GM12878 (cell line): ENCODE measurements around the gene NCBP3. TPM values are rescaled to one million over a fixed set of nuclear protein-coding genes. Genes with fewer than 3 reads are reported as not detected.

Source experiments
- ATAC-seq: fragments of 200-7000 bp; cut with Tn5 transposase; 3 replicates; pipeline ENCODE4 v1.9.1; 2020; ENCODE audit warnings: mild to moderate bottlenecking, moderate library complexity
- BruUV-seq: library from RNA; stranded (reverse); fragments of 400-500 nt; replicated peaks from 2 replicates; lab custom pipeline; 2021; lab: Mats Ljungman, UMichigan
- CTCF ChIA-PET: fragments of 300-600 bp; sonication (Branson Sonifier 250); formaldehyde crosslinking; extraction: SDS; loops from one replicate; lab custom pipeline; 2021; ENCODE audit warnings: inconsistent platforms; lab: Yijun Ruan, JAX
- POLR2A ChIA-PET: fragments of 350-600 bp; formaldehyde crosslinking; extraction: SDS; loops from one replicate; lab custom pipeline; 2021; ENCODE audit warnings: inconsistent platforms; lab: Charles Lee
- RAD21 ChIA-PET: fragments of 300-600 bp; sonication (Branson Sonifier 250); formaldehyde crosslinking; loops from one replicate; lab custom pipeline; 2023; ENCODE audit warnings: antibody characterized with exemption; ENCODE audit not compliant: unreplicated experiment; lab: Charles Lee
- SMC1A ChIA-PET: fragments of 300-600 bp; sonication (Branson Sonifier 250); formaldehyde crosslinking; loops from one replicate; lab custom pipeline; 2023; ENCODE audit not compliant: unreplicated experiment, uncharacterized antibody; lab: Charles Lee
- DNase-seq: peaks from one replicate; pipeline ENCODE4 v3.0.0-alpha.2; 2011; ENCODE audit warnings: low read depth, low spot score
- FAIRE-seq: peaks from 3 replicates; lab custom pipeline; 2011; peaks lifted over from hg19 to GRCh38; lab: Jason Lieb, UNC
- H2AFZ ChIP-seq: 2 replicates; pipeline ENCODE4 v1.6.0; 2011; ENCODE audit warnings: low read depth, low read length, control low read depth; ENCODE audit not compliant: control insufficient read depth
- H3K27ac ChIP-seq: 2 replicates; pipeline ENCODE4 v1.5.1; 2011; ENCODE audit warnings: control low read depth; ENCODE audit not compliant: control insufficient read depth, insufficient read depth
- H3K27me3 ChIP-seq, 2 experiments: replicated peaks in 1 of 2; 2 replicates each; pipeline versions ENCODE4 v1.6.0 to v1.6.1; 2011; ENCODE audit warnings: low read length in 1 of 2; ENCODE audit not compliant: control insufficient read depth in 2 of 2, insufficient read depth in 2 of 2
- H3K36me3 ChIP-seq, 2 experiments: 2 replicates each; pipeline ENCODE4 v1.5.1; 2011; ENCODE audit warnings: low read length in 1 of 2; ENCODE audit not compliant: control insufficient read depth in 2 of 2, insufficient read depth in 2 of 2
- H3K4me1 ChIP-seq: 2 replicates; pipeline ENCODE4 v1.6.1; 2011; ENCODE audit warnings: mild to moderate bottlenecking, low read length, moderate library complexity, mixed read lengths; ENCODE audit not compliant: control insufficient read depth, insufficient read depth
- H3K4me2 ChIP-seq: 2 replicates; pipeline ENCODE4 v1.6.0; 2011; ENCODE audit warnings: control low read depth; ENCODE audit not compliant: control insufficient read depth, insufficient read depth
- H3K4me3 ChIP-seq: fragments of 200-600 bp; sonication (generic); 2 replicates; pipeline ENCODE4 v1.5.1; 2016
- H3K79me2 ChIP-seq: 2 replicates; pipeline ENCODE4 v1.6.0; 2011; ENCODE audit warnings: low read length; ENCODE audit not compliant: control insufficient read depth, insufficient read depth
- H3K9ac ChIP-seq: 2 replicates; pipeline ENCODE4 v1.8.0; 2011; ENCODE audit warnings: low read length, control low read depth, mixed read lengths; ENCODE audit not compliant: control insufficient read depth, insufficient read depth
- H3K9me3 ChIP-seq: replicated peaks from 3 replicates; pipeline ENCODE4 v1.5.1; 2011; ENCODE audit warnings: mild to moderate bottlenecking, low read length; ENCODE audit not compliant: control insufficient read depth, insufficient read depth
- H4K20me1 ChIP-seq: 2 replicates; pipeline ENCODE4 v1.6.0; 2011; ENCODE audit not compliant: control insufficient read depth, insufficient read depth
- DPF2 ChIP-seq: fragments of 450-650 bp; IDR thresholded peaks from 2 replicates; pipeline ENCODE4 v1.6.1; 2017; ENCODE audit warnings: mild to moderate bottlenecking
- GATAD2B ChIP-seq: fragments of 450-650 bp; conservative IDR thresholded peaks from 2 replicates; pipeline ENCODE4 v1.6.1; 2017; ENCODE audit warnings: low read depth, mild to moderate bottlenecking, moderate library complexity
- KDM1A ChIP-seq: fragments of 200-600 bp; sonication (generic); IDR thresholded peaks from 2 replicates; pipeline ENCODE4 v1.6.1; 2016; ENCODE audit warnings: borderline replicate concordance
- MTA3 ChIP-seq: IDR thresholded peaks from 2 replicates; pipeline ENCODE4 v1.6.1; 2012; ENCODE audit warnings: low read length, inconsistent platforms, borderline replicate concordance
- NR2C1 ChIP-seq: fragments of 450-650 bp; IDR thresholded peaks from 2 replicates; pipeline ENCODE4 v1.6.1; 2017; ENCODE audit warnings: antibody characterized with exemption, mild to moderate bottlenecking, moderate library complexity
- TAF1 ChIP-seq: IDR thresholded peaks from 2 replicates; pipeline ENCODE4 v1.6.1; 2011; ENCODE audit warnings: mild to moderate bottlenecking, low read depth, low read length, borderline replicate concordance
- ZBED1 ChIP-seq: IDR thresholded peaks from 2 replicates; pipeline ENCODE4 v1.6.1; 2016; ENCODE audit warnings: borderline replicate concordance
- ZNF384 ChIP-seq: IDR thresholded peaks from 2 replicates; pipeline ENCODE4 v1.6.1; 2012; ENCODE audit warnings: low read depth, mild to moderate bottlenecking, low read length, improper control_type of control experiment, borderline replicate concordance
- WGBS: methylation state at CpG from one replicate; pipeline ENCODE4 v1.1.6; 2016; ENCODE audit warnings: low lambda C conversion rate; ENCODE audit not compliant: insufficient replicate concordance, insufficient coverage; ENCODE audit errors: missing lambda C conversion rate; 5-methylcytosine and 5-hydroxymethylcytosine counted together
- in situ Hi-C: fragments of 300-500 bp; cut with MboI; formaldehyde crosslinking; loops from 9 replicates; pipeline ENCODE4 v1.14.3; 2018; ENCODE audit warnings: mixed read lengths
- intact Hi-C: fragments of 100-400 bp; cut with micrococcal nuclease; formaldehyde crosslinking; loops from one replicate; pipeline ENCODE4 v1.14.2; 2022; ENCODE audit not compliant: unreplicated experiment
- polyA plus RNA-seq, 11 experiments: library from polyadenylated mRNA; depleted of rRNA in 4 of 11; unstranded in 6 of 11; stranded (reverse) in 5 of 11; fragments of >200 nt; fragmentation: Nextera tagmentation in 4 of 11; fragmentation: Illumina TruSeq in 1 of 11; extraction: Ambion mirVana in 4 of 11; extraction: Trizol in 1 of 11; gene quantifications; 1 replicate in 1 of 11; 2 replicates in 10 of 11; pipeline versions ENCODE4 v1.2.1 to v1.2.3, GENCODE V29; 2011 to 2016; ENCODE audit warnings: inconsistent platforms in 2 of 11, missing spikeins in 2 of 11, low read depth in 1 of 11
- total RNA-seq, 4 experiments: library from RNA; depleted of rRNA in 3 of 4; stranded (reverse); fragments of >200 nt in 3 of 4; fragmentation: Illumina TruSeq in 1 of 4; extraction: Trizol in 1 of 4; gene quantifications; 2 replicates each; pipeline versions ENCODE4 v1.2.1 to v1.2.3, GENCODE V29; 2013 to 2021
- TF ChIP-seq, protein P1 (sequence below): fragments of 450-650 bp; IDR thresholded peaks from 2 replicates; pipeline ENCODE4 v1.6.1; 2017; ENCODE audit warnings: mild to moderate bottlenecking, moderate library complexity
- TF ChIP-seq, protein P2 (sequence below): fragments of 450-650 bp; formaldehyde crosslinking; IDR thresholded peaks from 2 replicates; pipeline ENCODE4 v1.5.0; 2022; ENCODE audit warnings: mild to moderate bottlenecking, missing genetic modification characterization

The NCBP3 gene
- total and polyA plus RNA-seq, 10 of the 15 experiments (the other 5 are each of a cell fraction or from before 2014, with no cell fraction given): 5.2 to 32.0 (median 23.2) TPM

DNA sequence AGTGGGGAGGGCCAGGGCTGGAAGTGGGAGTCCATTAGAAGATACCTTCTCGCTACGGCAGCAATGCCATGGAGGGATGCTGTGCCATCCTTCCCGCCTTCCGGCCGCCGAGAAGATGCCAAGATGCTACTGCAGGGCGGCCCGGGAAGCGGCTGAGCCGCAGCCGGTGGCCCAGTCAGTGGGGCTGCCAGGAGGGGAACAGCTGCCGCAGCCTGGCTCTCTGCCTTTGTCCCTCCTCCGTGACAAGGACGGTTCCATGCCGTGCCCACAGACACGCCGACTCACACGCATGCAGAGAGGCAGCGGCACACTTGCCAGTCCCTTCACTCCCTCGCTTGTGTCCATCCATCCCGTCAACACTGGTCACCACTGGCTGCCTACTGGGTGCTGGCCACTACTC, 20.2 kb upstream of the NCBP3 start (continued):
- TF ChIP-seq, protein P1, sequence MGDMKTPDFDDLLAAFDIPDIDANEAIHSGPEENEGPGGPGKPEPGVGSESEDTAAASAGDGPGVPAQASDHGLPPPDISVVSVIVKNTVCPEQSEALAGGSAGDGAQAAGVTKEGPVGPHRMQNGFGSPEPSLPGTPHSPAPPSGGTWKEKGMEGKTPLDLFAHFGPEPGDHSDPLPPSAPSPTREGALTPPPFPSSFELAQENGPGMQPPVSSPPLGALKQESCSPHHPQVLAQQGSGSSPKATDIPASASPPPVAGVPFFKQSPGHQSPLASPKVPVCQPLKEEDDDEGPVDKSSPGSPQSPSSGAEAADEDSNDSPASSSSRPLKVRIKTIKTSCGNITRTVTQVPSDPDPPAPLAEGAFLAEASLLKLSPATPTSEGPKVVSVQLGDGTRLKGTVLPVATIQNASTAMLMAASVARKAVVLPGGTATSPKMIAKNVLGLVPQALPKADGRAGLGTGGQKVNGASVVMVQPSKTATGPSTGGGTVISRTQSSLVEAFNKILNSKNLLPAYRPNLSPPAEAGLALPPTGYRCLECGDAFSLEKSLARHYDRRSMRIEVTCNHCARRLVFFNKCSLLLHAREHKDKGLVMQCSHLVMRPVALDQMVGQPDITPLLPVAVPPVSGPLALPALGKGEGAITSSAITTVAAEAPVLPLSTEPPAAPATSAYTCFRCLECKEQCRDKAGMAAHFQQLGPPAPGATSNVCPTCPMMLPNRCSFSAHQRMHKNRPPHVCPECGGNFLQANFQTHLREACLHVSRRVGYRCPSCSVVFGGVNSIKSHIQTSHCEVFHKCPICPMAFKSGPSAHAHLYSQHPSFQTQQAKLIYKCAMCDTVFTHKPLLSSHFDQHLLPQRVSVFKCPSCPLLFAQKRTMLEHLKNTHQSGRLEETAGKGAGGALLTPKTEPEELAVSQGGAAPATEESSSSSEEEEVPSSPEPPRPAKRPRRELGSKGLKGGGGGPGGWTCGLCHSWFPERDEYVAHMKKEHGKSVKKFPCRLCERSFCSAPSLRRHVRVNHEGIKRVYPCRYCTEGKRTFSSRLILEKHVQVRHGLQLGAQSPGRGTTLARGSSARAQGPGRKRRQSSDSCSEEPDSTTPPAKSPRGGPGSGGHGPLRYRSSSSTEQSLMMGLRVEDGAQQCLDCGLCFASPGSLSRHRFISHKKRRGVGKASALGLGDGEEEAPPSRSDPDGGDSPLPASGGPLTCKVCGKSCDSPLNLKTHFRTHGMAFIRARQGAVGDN: no peak
- no peak for TF ChIP-seq KDM1A
- TF ChIP-seq NR2C1: no peak
- TF ChIP-seq ZBED1: no peak
- TF ChIP-seq GATAD2B: no peak

DNA sequence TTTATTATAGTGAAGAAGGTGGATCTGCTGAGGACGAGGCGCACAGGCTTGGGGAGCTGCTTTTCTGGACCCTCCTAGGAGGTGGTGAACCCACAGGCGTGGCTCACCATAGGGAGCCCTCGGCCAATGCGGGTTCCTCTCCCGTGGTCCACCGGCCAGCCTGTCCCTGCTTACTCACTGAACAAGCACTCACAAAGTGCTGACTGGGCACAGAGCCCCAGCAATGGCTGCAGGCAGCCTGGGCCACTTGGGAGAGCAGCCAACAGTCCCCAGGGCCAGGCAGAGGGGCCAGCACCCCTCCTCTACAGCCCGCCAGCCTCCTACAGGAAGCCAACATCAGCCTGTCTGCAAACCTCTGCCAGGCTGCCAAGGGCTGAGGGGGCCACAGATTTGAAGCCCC, 19.1 kb upstream of the NCBP3 start:
- FAIRE-seq (no peak), ATAC-seq (no peak), DNase-seq (no peak)
- H4K20me1 ChIP-seq: no peaks in the 10 kb centered on the region
- H3K9ac ChIP-seq: no peak overlapping the region
- no peak overlapping the region for H3K27ac ChIP-seq
- H3K79me2 ChIP-seq: no peaks in the 10 kb centered on the region
- H3K27me3 ChIP-seq: no peaks in the 10 kb centered on the region
- no TSS peak for BruUV-seq
- ChIA-PET RAD21 (interaction anchor here (1.0 to 2.9 kb wide), 3 partner anchors 40 to 137 kb away, joined by 3 to 14 read pairs (median 5); no protein-coding TSS in a partner anchor), SMC1A (interaction anchor here (0.8 to 2.6 kb wide), 4 partner anchors 50 to 209 kb away, joined by 3 to 15 read pairs (median 4); partner anchors contain the start of gene P2RX1), POLR2A (no interaction called here), CTCF (interaction anchor here (0.8 to 4.7 kb wide), 6 partner anchors 19 to 209 kb away, joined by 3 to 29 read pairs (median 6); partner anchors contain the start of gene NCBP3)
- TF ChIP-seq TAF1: no peak
- TF ChIP-seq, protein P2, sequence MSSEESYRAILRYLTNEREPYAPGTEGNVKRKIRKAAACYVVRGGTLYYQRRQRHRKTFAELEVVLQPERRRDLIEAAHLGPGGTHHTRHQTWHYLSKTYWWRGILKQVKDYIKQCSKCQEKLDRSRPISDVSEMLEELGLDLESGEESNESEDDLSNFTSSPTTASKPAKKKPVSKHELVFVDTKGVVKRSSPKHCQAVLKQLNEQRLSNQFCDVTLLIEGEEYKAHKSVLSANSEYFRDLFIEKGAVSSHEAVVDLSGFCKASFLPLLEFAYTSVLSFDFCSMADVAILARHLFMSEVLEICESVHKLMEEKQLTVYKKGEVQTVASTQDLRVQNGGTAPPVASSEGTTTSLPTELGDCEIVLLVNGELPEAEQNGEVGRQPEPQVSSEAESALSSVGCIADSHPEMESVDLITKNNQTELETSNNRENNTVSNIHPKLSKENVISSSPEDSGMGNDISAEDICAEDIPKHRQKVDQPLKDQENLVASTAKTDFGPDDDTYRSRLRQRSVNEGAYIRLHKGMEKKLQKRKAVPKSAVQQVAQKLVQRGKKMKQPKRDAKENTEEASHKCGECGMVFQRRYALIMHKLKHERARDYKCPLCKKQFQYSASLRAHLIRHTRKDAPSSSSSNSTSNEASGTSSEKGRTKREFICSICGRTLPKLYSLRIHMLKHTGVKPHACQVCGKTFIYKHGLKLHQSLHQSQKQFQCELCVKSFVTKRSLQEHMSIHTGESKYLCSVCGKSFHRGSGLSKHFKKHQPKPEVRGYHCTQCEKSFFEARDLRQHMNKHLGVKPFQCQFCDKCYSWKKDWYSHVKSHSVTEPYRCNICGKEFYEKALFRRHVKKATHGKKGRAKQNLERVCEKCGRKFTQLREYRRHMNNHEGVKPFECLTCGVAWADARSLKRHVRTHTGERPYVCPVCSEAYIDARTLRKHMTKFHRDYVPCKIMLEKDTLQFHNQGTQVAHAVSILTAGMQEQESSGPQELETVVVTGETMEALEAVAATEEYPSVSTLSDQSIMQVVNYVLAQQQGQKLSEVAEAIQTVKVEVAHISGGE (CRISPR knock-in tag): no peak
- TF ChIP-seq DPF2: no peak
- TF ChIP-seq ZNF384: no peak
- no peak for TF ChIP-seq MTA3
- in situ Hi-C loops: loop anchor here (5.0 kb wide), 1 partner anchor 142 kb away; no protein-coding TSS in a partner anchor
- H3K4me1 ChIP-seq: no peaks in the 10 kb centered on the region
- no peak overlapping the region for H2AFZ ChIP-seq
- intact Hi-C loops: no loop called here
- no peaks in the 10 kb centered on the region for H3K36me3 ChIP-seq
- WGBS: 56% methylated on average over 8 of the region's 8 CpGs
- H3K4me2 ChIP-seq: no peak overlapping the region
- H3K4me3 ChIP-seq: no peak overlapping the region
- H3K9me3 ChIP-seq: no peaks in the 10 kb centered on the region
